SKM-1 (cell line): ENCODE data around the gene SLC25A28.

Experiments
- DNase-seq: peaks from one replicate; lab custom pipeline; 2025; ENCODE audit not compliant: unreplicated experiment; lab: John Stamatoyannopoulos, UW

The SLC25A28 gene, protein sequence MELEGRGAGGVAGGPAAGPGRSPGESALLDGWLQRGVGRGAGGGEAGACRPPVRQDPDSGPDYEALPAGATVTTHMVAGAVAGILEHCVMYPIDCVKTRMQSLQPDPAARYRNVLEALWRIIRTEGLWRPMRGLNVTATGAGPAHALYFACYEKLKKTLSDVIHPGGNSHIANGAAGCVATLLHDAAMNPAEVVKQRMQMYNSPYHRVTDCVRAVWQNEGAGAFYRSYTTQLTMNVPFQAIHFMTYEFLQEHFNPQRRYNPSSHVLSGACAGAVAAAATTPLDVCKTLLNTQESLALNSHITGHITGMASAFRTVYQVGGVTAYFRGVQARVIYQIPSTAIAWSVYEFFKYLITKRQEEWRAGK

DNA sequence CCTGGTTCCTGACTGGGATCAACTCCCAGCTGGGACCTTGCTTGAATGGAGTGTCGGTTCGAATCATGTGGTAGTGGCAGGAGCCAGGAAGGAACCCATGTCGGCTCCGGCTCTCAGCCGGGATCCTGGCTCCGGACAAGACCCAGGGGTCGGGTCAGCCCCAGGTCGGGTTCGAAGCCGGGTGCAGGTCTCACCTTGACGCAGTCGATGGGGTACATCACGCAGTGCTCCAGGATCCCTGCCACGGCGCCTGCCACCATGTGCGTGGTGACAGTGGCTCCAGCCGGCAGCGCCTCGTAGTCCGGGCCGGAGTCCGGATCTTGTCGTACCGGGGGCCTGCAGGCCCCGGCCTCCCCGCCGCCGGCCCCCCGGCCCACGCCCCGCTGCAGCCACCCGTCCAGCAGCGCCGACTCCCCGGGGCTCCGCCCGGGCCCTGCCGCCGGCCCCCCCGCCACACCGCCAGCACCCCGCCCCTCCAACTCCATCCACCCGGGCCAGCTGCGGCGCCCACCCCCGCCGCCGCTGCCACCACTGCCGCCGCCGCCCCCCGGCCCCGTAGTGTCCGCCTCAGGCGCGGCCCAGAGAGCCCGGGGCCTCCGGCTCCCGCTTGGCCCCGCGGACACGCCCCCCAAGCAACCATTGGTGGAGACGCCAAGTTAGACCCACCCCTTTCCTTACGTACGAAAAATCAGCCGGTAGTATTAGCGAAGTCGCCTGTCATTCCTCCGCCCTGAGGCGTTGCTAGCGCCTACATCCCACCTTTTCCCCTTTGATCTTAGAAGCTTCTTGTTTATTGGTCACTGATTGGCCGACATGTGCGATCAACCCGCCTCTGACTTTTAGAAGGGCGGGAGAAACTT is at the start of gene SLC25A28:
Gene SLC25A28, minus strand, starts transcription at position 589 of the 860 bp plus-strand sequence. Its CDS starts 104 bp downstream, at position 485.
- DNase-seq = peak; percentile 100

DNA sequence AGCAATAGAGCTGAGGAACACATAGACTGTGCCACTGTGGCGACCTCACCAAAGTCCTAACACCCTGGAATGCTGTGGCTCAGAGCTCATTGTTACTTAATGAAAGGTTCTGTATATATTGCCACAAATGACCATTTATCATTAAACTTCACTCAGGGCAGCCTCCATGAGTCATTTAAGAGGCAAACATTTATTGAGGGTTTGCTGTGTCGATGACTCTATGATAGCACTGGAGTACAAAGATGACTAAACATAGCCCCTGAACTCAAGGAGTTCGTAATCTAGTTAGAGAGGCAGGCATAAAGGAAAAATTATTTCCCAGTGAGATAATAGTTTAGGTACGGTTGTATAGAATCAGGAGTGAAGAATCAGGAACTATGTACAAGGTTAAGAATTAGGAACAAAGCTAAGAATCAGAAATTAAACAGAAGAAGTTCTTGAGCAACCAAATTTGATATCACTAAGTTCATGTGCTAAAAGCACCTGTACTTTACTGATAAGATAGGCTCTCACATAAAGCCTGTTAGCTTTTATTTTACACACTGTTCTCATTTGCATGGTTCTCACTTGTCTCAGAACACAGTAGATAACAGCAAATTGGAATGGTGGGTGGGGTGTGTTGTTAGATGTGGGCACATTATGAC is 47.0 kb upstream of the SLC25A28 start:
- DNase-seq = no peak

GRCh38 chr10:99665304-99665703 is 45.1 kb upstream of the SLC25A28 start:
- no peak for DNase-seq

DNA sequence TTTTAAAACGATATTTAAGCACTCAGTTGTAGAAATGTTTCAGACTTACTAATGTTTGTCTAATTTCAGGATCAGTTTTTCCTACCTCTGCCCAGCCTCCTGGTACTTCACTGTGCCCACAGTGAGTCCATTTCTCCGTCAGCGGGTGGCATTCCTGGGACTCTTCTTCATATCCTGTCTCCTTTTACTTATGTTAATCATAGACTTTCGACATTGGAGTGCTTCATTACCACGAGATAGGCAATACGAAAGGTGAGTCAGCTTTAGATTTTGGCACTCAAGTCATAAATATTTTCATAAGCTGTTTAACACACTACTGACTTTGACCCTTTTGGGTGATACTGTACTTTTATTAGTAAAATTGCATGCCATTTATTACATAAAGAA is 41.1 kb upstream of the SLC25A28 start:
- DNase-seq = no peak

DNA sequence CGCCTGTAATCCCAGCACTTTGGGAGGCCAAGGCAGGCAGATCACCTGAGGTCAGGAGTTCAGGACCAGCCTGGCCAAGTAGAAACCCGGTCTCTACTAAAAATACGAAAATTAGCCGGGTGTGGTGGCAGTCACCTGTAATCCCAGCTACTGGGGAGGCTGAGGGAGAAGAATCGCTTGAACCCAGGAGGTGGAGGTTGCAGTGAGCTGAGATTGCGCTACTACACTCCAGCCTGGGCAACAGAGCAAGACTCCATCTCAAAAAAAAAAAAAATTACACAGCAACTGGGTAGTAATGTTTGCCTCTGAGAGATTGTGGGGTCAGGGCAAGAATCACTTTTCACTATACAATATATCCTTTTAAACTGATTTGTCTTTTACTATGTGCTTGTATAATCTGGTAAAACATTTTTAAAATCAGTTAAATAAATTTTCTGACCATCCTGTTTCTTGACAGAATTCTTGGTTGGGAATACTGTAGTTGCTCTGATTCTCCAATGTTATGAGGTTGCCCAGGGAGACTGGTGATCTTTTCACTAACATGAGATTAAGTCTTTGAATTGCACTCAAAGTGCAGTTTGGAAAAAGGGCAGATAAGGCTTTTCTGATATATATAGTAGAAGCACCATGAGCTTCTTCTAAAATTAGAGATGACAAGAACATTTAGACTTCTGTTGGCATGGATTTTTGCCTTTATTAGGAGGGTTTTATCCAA is 40.6 kb upstream of the SLC25A28 start:
- DNase-seq = no peak

- no peak for DNase-seq
Observed at GRCh38 chr10:99659868-99660366, 39.7 kb upstream of the SLC25A28 start.

DNA sequence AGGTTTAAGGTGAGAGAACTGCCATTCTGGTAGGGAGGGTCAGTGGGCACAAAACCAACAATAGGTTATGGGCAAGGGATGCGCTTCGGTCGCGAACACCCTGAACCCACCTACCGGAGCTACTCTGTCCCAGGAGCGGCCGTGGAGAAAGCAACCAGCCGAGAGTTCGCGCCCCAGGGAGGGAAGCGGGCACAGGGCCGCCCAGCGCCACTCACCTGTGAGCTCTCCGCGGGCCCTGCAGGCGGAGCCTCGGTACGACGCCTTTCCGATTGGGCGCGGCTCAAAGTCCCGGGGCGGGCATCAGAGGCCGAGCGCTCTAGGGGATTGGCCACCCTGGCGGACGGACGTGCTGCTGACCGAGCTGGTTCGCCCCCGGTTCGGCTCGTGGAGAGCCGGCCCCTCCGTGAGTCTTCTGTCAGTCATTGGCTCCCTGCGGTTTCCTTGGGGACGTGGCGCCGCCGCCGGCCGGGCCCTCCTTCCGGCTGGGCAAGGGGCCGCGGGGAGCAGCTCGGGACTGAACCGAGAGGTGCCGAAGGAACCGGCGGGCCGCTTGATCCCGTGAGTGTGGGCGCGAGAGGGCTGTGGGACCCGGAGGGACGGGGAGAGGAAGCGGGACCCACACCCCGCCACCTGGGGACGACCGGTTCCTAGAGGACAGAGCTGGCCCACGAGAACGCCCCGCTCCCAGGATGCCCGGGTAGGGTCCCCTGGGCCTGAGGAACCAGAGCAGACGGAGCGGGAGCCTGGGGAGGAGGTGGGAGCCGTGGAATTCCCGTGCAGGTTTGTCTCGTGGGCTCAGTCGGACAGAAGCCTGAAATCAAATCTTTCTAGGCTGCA is 39.0 kb upstream of the SLC25A28 start, which contains the start of gene ENTPD7:
Gene ENTPD7, plus strand, starts transcription at position 479 of the 837 bp plus-strand sequence. CDS start 448 bp downstream, outside the sequence.
- DNase-seq = peak; percentile 93

- no peak for DNase-seq
Observed at GRCh38 chr10:99658622-99659030, 38.4 kb upstream of the SLC25A28 start.

DNA sequence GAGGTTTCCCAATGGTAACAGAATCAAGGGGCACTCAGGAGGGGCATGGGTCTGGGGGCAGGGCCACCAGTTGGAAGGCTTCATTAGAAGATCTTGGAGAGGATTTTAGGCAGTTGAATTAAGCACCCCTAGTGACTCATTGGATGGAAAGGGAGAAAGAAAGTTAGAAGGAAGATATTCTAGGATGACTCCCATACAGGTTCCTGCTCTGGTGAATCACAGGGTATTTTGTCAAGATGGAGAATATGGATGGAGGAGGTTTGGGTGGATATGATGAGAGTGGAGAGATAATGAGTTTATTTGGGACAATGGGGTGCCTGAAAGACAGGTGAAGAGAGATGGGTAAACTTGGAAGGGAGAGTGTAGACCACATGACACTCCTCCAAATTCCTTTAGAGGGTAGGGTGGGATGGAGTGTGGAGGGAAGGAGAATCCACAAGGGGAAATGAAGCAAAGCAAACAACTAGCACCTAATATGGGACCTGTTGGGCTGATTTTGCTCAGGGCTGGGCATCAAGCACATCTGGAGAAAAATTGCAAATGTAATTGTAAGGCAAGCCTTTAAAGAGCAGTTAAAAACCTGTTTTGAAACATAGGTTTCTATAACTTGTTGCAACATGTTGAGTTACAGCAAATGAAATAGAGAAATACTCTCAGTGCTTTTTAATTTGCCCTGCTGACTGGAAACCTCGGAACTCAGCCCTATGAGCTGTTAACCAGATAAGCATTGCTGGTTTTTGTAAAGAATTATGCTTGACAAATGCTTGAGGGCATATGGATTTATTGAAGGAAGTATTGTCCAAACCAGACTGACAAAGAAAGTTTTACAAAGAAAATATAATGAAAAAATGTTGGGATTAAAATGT is 36.2 kb upstream of the SLC25A28 start:
- DNase-seq = peak; percentile 49

DNA sequence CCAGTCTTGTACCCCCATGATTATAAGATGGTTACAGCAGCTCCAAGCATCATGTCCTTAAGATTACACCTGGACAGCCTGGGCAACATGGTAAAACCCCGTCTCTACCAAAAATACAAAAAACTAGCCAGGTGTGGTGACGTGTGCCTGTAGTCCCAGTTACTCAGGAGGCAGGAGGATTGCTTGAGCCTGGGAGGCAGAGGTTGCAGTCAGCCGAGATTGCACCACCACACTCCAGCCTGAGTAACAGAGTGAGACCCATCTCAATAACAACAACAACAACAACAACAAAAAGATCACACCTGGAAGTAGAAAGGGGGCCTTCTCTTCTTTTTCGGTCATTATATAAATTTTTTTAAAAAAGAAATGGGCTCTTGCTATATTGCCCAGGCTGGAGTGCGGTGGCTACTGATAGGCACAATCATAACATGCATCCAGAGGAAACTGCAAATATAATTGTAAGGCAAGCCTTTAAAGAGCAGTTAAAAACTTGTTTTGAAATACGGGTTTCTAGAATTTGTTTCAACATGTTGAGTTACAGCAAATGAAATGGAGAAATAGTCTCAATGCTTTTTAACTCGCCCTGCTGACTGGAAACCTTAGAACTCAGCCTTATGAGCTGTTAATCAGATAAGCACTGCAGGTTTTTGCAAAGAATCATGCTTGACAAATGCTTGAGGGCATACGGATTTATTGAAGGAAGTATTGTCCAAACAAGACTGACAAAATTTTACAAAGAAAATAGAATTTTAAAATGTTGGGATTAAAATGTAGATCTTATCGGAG is 34.3 kb upstream of the SLC25A28 start:
- DNase-seq = peak; percentile 12

DNA sequence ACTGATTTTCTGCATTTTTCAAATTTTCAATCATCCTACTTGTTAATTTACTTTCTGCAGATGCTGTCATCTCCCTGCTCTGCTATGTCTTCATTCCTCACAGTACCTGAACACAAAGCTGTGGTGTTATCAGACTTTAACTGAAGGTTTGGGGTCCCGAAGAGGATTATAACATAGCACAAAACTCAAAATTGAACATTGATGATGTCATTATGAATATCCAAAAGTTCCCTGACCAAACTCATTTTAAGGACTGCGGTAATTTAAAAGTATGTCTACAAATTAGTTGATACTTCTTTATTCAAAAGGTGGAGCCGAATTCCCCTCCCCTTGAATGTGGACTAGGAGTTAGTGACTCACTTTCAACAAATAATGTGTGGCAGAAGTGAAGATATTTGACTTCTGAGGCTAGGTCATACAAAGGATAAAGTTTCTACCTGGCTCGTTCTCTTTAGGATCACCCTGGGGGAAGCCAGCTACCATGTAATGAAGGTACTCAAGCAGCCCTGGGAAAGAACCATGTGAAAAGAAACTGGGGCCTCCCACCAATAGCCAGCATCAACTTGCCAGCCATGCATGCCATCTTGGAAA is 32.7 kb upstream of the SLC25A28 start:
- DNase-seq = no peak

DNA sequence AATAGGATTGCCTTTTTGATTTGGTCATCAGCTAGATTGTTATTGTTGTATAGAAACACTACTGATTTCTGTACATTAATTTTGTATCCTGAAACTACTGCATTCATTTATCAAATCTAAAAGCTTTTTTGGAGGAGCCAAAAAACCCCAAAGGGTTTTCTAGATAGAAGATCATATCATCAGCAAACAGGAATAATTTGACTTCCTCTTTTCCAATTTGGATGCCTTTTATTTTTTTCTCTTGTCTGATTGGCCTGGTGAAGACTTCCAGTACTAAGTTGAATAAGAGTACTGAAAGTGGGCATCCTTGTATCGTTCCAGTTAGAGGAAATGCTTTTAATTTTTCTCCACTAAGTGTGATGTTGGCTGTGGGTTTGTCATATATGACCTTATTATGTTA is 28.5 kb upstream of the SLC25A28 start:
- no peak for DNase-seq

GRCh38 chr10:99647601-99648151 is 27.4 kb upstream of the SLC25A28 start:
- no peak for DNase-seq

DNA sequence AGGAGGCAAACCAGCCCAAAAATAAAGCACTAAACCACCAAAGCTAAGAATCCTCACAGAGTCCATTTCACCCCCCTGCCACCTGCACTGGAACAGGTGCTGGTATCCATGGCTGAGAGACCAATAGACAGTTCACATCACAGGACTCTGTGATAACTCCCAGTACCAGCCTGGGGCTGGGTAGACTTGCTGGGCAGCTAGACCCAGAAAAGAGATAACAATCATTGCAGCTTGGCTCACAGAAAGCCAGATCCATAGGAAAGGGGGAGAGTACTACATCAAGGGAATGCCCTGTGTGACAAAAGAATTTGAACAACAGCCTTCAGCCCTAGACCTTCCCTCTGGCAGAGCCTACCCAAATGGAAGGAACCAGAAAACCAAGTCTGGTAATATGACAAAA is 13.6 kb upstream of the SLC25A28 start:
- no peak for DNase-seq

DNA sequence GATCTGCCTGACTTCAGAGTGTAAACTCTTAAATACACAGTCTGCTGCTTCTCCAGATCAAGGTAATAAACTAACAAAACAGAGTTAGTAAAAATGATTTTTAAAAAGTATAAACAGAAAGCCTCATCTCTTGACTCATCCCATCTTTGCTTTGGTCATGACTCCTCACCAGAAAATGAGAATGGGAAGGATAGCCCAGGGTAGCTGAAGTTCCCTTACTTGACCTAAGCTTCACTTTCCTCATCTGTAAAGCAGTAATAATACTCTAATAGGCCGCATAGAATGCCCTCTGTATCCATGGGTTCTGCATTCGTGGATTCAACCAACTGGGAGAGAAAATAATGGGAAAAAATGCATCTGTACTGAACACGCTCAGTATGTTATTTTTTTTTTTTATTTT is 11.3 kb upstream of the SLC25A28 start:
- no peak for DNase-seq

- no peak for DNase-seq
Observed at GRCh38 chr10:99630991-99631390, 10.8 kb upstream of the SLC25A28 start.

GRCh38 chr10:99630433-99630832 is 10.2 kb upstream of the SLC25A28 start:
- DNase-seq = no peak
